Measurements from ENCODE around the gene SLC49A3. TPM values are rescaled to one million over a fixed set of nuclear protein-coding genes. Genes with fewer than 3 reads are reported as not detected.
"Not testable (repeated sequence)": the region's sequence is repeated elsewhere in the genome, so short reads cannot be mapped to it uniquely, and the experiment has no call there.

Gene SLC49A3
- total and polyA plus RNA-seq, 2 experiments from 2014 or later: 12.2 to 12.8 TPM

GRCh38 chr4:671769-672168 is 17.2 kb downstream of the SLC49A3 start:
- peaks cover 25% of the 10 kb centered on the region for H3K79me2 ChIP-seq
- H3K4me1 ChIP-seq (ENCODE audit: insufficient read depth): peaks cover 18% of the 10 kb centered on the region
- H3K4me2 ChIP-seq: no peak overlapping the region
- H3K27ac ChIP-seq: no peak overlapping the region
- H3K27me3 ChIP-seq: no peaks in the 10 kb centered on the region
- no peak for DNase-seq (ENCODE audit: low spot score)
- H3K36me3 ChIP-seq (replicated peaks; ENCODE audit: insufficient read depth, low read depth): no peaks in the 10 kb centered on the region
- no peak overlapping the region for H3K4me3 ChIP-seq
- TF ChIP-seq EZH2phosphoT487 (IDR thresholded peaks at IDR 0.05; ENCODE audit: low read depth, severe bottlenecking, unreplicated experiment) (no peak), EZH2 (IDR thresholded peaks at IDR 0.05; ENCODE audit: borderline replicate concordance) (no peak)
- TF ChIP-seq, protein P1, sequence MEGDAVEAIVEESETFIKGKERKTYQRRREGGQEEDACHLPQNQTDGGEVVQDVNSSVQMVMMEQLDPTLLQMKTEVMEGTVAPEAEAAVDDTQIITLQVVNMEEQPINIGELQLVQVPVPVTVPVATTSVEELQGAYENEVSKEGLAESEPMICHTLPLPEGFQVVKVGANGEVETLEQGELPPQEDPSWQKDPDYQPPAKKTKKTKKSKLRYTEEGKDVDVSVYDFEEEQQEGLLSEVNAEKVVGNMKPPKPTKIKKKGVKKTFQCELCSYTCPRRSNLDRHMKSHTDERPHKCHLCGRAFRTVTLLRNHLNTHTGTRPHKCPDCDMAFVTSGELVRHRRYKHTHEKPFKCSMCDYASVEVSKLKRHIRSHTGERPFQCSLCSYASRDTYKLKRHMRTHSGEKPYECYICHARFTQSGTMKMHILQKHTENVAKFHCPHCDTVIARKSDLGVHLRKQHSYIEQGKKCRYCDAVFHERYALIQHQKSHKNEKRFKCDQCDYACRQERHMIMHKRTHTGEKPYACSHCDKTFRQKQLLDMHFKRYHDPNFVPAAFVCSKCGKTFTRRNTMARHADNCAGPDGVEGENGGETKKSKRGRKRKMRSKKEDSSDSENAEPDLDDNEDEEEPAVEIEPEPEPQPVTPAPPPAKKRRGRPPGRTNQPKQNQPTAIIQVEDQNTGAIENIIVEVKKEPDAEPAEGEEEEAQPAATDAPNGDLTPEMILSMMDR (IDR thresholded peaks at IDR 0.05; ENCODE audit: poor library complexity): no peak
- no peaks in the 10 kb centered on the region for H4K20me1 ChIP-seq (ENCODE audit: insufficient read depth, poor library complexity, severe bottlenecking)
- H3K9me3 ChIP-seq (ENCODE audit: low read depth): no peaks in the 10 kb centered on the region
- no peak overlapping the region for H2AFZ ChIP-seq
- no peaks in the 10 kb centered on the region for H3K9me2 ChIP-seq (replicated peaks; ENCODE audit: insufficient read depth)
- 93% methylated on average over 3 of the region's 3 CpGs for WGBS (ENCODE audit: low lambda C conversion rate, missing lambda C conversion rate)

GRCh38 chr4:669806-670559 is 19.0 kb downstream of the SLC49A3 start:
- H3K79me2 ChIP-seq: peaks cover 16% of the 10 kb centered on the region
- H3K4me1 ChIP-seq (ENCODE audit: insufficient read depth): peaks cover 11% of the 10 kb centered on the region
- not testable (repeated sequence) for H3K4me3 ChIP-seq; H3K9me2 ChIP-seq (replicated peaks; ENCODE audit: insufficient read depth); H3K36me3 ChIP-seq (replicated peaks; ENCODE audit: insufficient read depth, low read depth); DNase-seq (ENCODE audit: low spot score); H3K4me2 ChIP-seq; H3K27me3 ChIP-seq; H4K20me1 ChIP-seq (ENCODE audit: insufficient read depth, poor library complexity, severe bottlenecking); H2AFZ ChIP-seq; H3K9me3 ChIP-seq (ENCODE audit: low read depth); H3K27ac ChIP-seq
- WGBS (ENCODE audit: low lambda C conversion rate, missing lambda C conversion rate): 99% methylated on average over 10 of the region's 11 CpGs

GRCh38 chr4:668219-668618 is 20.7 kb downstream of the SLC49A3 start:
- H4K20me1 ChIP-seq (ENCODE audit: insufficient read depth, poor library complexity, severe bottlenecking); H2AFZ ChIP-seq; H3K4me3 ChIP-seq; DNase-seq (ENCODE audit: low spot score); H3K79me2 ChIP-seq; H3K9me3 ChIP-seq (ENCODE audit: low read depth); H3K36me3 ChIP-seq (replicated peaks; ENCODE audit: insufficient read depth, low read depth); H3K27me3 ChIP-seq; H3K4me2 ChIP-seq; H3K9me2 ChIP-seq (replicated peaks; ENCODE audit: insufficient read depth); H3K27ac ChIP-seq: not testable (repeated sequence)
- 88% methylated on average over 4 of the region's 6 CpGs for WGBS (ENCODE audit: low lambda C conversion rate, missing lambda C conversion rate)
- H3K4me1 ChIP-seq (ENCODE audit: insufficient read depth): peaks cover 14% of the 10 kb centered on the region

- no peaks in the 10 kb centered on the region for H4K20me1 ChIP-seq (ENCODE audit: insufficient read depth, poor library complexity, severe bottlenecking)
- H3K9me2 ChIP-seq (replicated peaks; ENCODE audit: insufficient read depth): no peaks in the 10 kb centered on the region
- no peaks in the 10 kb centered on the region for H3K9me3 ChIP-seq (ENCODE audit: low read depth)
- no peaks in the 10 kb centered on the region for H3K27me3 ChIP-seq
- H3K4me1 ChIP-seq (ENCODE audit: insufficient read depth): peaks cover 12% of the 10 kb centered on the region
- no peak overlapping the region for H3K4me3 ChIP-seq
- no peak overlapping the region for H3K27ac ChIP-seq
- H2AFZ ChIP-seq: no peak overlapping the region
- H3K79me2 ChIP-seq: peaks cover 3% of the 10 kb centered on the region
- DNase-seq (ENCODE audit: low spot score): no peak
- no peak for TF ChIP-seq EZH2 (IDR thresholded peaks at IDR 0.05; ENCODE audit: borderline replicate concordance)
- no peak for TF ChIP-seq EZH2phosphoT487 (IDR thresholded peaks at IDR 0.05; ENCODE audit: low read depth, severe bottlenecking, unreplicated experiment)
- TF ChIP-seq, protein P1 (IDR thresholded peaks at IDR 0.05; ENCODE audit: poor library complexity): no peak
- H3K36me3 ChIP-seq (replicated peaks; ENCODE audit: insufficient read depth, low read depth): no peaks in the 10 kb centered on the region
- no peak overlapping the region for H3K4me2 ChIP-seq
- WGBS (ENCODE audit: low lambda C conversion rate, missing lambda C conversion rate): 76% methylated on average over 10 of the region's 10 CpGs
Observed at GRCh38 chr4:667545-667925, 21.4 kb downstream of the SLC49A3 start.
